Heart left ventricle (tissue), 16 donors: ENCODE results near the gene SPI1. TPM values are rescaled to one million over a fixed set of nuclear protein-coding genes. Genes with fewer than 3 reads are reported as not detected.

Source experiments
- ATAC-seq, 4 donors: fragments of 200-7000 bp; cut with Tn5 transposase; one replicate each; pipeline ENCODE4 v1.9.1; 2020 to 2022; ENCODE audit warnings: moderate library complexity in 4 of 4, mild to moderate bottlenecking in 3 of 4, moderate number of reproducible peaks in 1 of 4
- DNase-seq, 5 donors: peaks; one replicate each; pipeline ENCODE4 v3.0.0-alpha.2; 2020
- H3K27ac ChIP-seq, 12 donors: fragments of 200-600 bp; sonication (generic) in 4 of 12; one replicate each; pipeline versions ENCODE4 v1.5.0 to v1.8.0; 2016 to 2022; ENCODE audit warnings: mild to moderate bottlenecking in 2 of 12
- H3K27me3 ChIP-seq, 9 donors: fragments of 200-600 bp; sonication (generic) in 2 of 9; one replicate each; pipeline versions ENCODE4 v1.5.1 to v1.8.0; 2016 to 2022; ENCODE audit warnings: mild to moderate bottlenecking in 3 of 9
- H3K36me3 ChIP-seq, 9 donors: fragments of 200-600 bp; sonication (generic) in 2 of 9; one replicate each; pipeline versions ENCODE4 v1.5.0 to v1.8.0; 2018 to 2022; ENCODE audit warnings: mild to moderate bottlenecking in 2 of 9
- H3K4me1 ChIP-seq, 12 donors: fragments of 200-600 bp; sonication (generic) in 4 of 12; one replicate each; pipeline versions ENCODE4 v1.5.0 to v1.8.0; 2016 to 2022; ENCODE audit warnings: mild to moderate bottlenecking in 3 of 12
- H3K4me3 ChIP-seq, 12 donors: fragments of 200-600 bp; sonication (generic) in 4 of 12; one replicate each; pipeline versions ENCODE4 v1.5.0 to v1.8.0; 2017 to 2022; ENCODE audit warnings: mild to moderate bottlenecking in 9 of 12, moderate library complexity in 4 of 12
- H3K9me3 ChIP-seq, 12 donors: fragments of 200-600 bp; sonication (generic) in 4 of 12; one replicate each; pipeline versions ENCODE4 v1.5.0 to v1.8.0; 2016 to 2022; ENCODE audit warnings: mild to moderate bottlenecking in 1 of 12
- CTCF ChIP-seq, 12 donors: fragments of 200-600 bp; sonication (generic) in 4 of 12; IDR thresholded peaks; one replicate each; pipeline versions ENCODE4 v1.5.0 to v1.8.0; 2018 to 2022; ENCODE audit warnings: antibody characterized with exemption in 12 of 12, mild to moderate bottlenecking in 5 of 12
- POLR2A ChIP-seq, 2 donors: fragments of 450-650 bp; IDR thresholded peaks; one replicate each; pipeline ENCODE4 v1.6.1; 2017; ENCODE audit warnings: antibody characterized with exemption in 2 of 2, mild to moderate bottlenecking in 2 of 2, moderate library complexity in 2 of 2
- WGBS, 4 donors: extraction: QIAGEN DNeasy Blood & Tissue Kit in 2 of 4; methylation state at CpG; one replicate each; pipeline versions ENCODE4 v1.1.5 to v1.1.7; 2013 to 2018; 5-methylcytosine and 5-hydroxymethylcytosine counted together
- intact Hi-C, 10 donors: fragments of 100-400 bp; cut with DNase I; formaldehyde crosslinking; loops; one replicate each; pipeline versions ENCODE4 v1.11.1 to v1.14.2; 2022
- polyA plus RNA-seq, 2 donors: library from polyadenylated mRNA; stranded (reverse); fragments of 200-250 nt; gene quantifications; one replicate each; pipeline ENCODE4 v1.2.3, GENCODE V29; 2013
- total RNA-seq, 9 donors: library from RNA; depleted of rRNA in 2 of 9; stranded (reverse); fragments of >200 nt in 2 of 9; fragmentation: NEBNext Ultra II Directional in 3 of 9; extraction: Animal tissue kit (Norgen Biotek cat#: 25700) in 3 of 9; gene quantifications; one replicate each; pipeline versions ENCODE4 v1.1.0 to v1.2.4, GENCODE V29; 2016 to 2023
- donor health status: ischemic (EF 13 %, LVEDD 7.1; RV severe dilation, severe dysfunction).
- donor health status: healthy with polysubstance abuse.
- donor health status: DM: no; HTN: yes; CAD: no.
- donor health status: DM: no; HTN: no; CAD: no.
- donor health status: ischemic (EF 25% LVEDD 6.9; RV normal size, moderate dysfunction).
- donor health status: ischemic (EF 25% LVEDD 5.7; RV mildly dilated, moderate dysfunction).
- donor health status: healthy.
- donor health status: DM: yes; HTN: yes; CAD: no.
- donor health status: ischemic (EF 35%, LVEDD 5.7; RV mildly dilated, moderate dysfunction).
- donor health status: nonischemic (EF 11% LVEDD 7.7; RV severe dilation, severe dysfunction).
- donor health status: DM: yes; HTN: yes; CAD: no.
- donor health status: PGD.
- donor health status: ischemic (EF 29% LVEDD 5.4; RV normal size, mild dysfunction).
- donor health status: nonischemic (EF 23%, LVEDD 6.1; RV moderate dilation, normal function).

SPI1 gene
- total and polyA plus RNA-seq, 11 donors, result 2.8 to 78.9 (median 8.1) TPM

GRCh38 chr11:47394322-47395222 lies 16.2 kb upstream of the SPI1 start:
- DNase-seq (peak; percentile 62 to 89 (median 73)), ATAC-seq (peak in 3 of 4 donors; percentile 55 to 68 (median 57))
- H3K36me3 ChIP-seq, result no peaks in the 10 kb centered on the region
- no peaks in the 10 kb centered on the region for H3K9me3 ChIP-seq
- H3K4me3 ChIP-seq, result peak overlapping the region in 7 of 12 donors; percentile 5 to 51 (median 30)
- TF ChIP-seq POLR2A (IDR thresholded peaks at IDR 0.05) (peak in 1 of 2 donors; percentile 36), CTCF (IDR thresholded peaks at IDR 0.05) (no peak)
- WGBS, 4 donors, result 65 to 93% (median 73%) methylated on average over 14 to 39 of the region's 39 CpGs
- intact Hi-C loops, result loop anchor here in 1 of 10 donors (10.0 kb wide), 1 partner anchor 450 kb away; the partner anchor contains the start of gene NUP160
- H3K27ac ChIP-seq, result peak overlapping the region; percentile 70 to 97 (median 88)
- no peaks in the 10 kb centered on the region for H3K27me3 ChIP-seq
- H3K4me1 ChIP-seq, result peaks cover 0 to 67% (median 14%) of the 10 kb centered on the region in 12 donors

GRCh38 chr11:47394050-47394321 lies 15.6 kb upstream of the SPI1 start:
- no peak for TF ChIP-seq CTCF (IDR thresholded peaks at IDR 0.05)
- TF ChIP-seq POLR2A (IDR thresholded peaks at IDR 0.05), result no peak
- DNase-seq (peak in 1 of 5 donors; percentile 46), ATAC-seq (peak; percentile 18 to 39 (median 25))
- WGBS, 4 donors, result 81 to 92% (median 87%) methylated on average over 8 to 9 of the region's 9 CpGs
- Histone ChIP-seq H3K4me1 (peaks cover 0 to 71% (median 13%) of the 10 kb centered on the region in 12 donors), H3K27me3 (no peaks in the 10 kb centered on the region), H3K9me3 (no peaks in the 10 kb centered on the region), H3K36me3 (no peaks in the 10 kb centered on the region), H3K4me3 (peak overlapping the region in 5 of 12 donors; percentile 12 to 51 (median 30)), H3K27ac (peak overlapping the region; percentile 64 to 97 (median 88))
- intact Hi-C loops, result loop anchor here in 1 of 10 donors (10.0 kb wide), 1 partner anchor 451 kb away; the partner anchor contains the start of gene NUP160

- H3K4me1 ChIP-seq, result peaks cover 0 to 77% (median 13%) of the 10 kb centered on the region in 12 donors
- TF ChIP-seq POLR2A (IDR thresholded peaks at IDR 0.05), result no peak
- no peak for TF ChIP-seq CTCF (IDR thresholded peaks at IDR 0.05)
- H3K4me3 ChIP-seq, result peak overlapping the region in 2 of 12 donors; percentile 33 to 51
- intact Hi-C loops, result loop anchor here in 1 of 10 donors (10.0 kb wide), 1 partner anchor 451 kb away; the partner anchor contains the start of gene NUP160
- H3K27ac ChIP-seq, result peak overlapping the region; percentile 18 to 97 (median 82)
- ATAC-seq (peak; percentile 35 to 61 (median 52)), DNase-seq (peak in 2 of 5 donors; percentile 62 to 73)
- H3K36me3 ChIP-seq, result no peaks in the 10 kb centered on the region
- no peaks in the 10 kb centered on the region for H3K9me3 ChIP-seq
- WGBS, 4 donors, result 76 to 81% (median 77%) methylated on average over 16 to 20 of the region's 20 CpGs
- no peaks in the 10 kb centered on the region for H3K27me3 ChIP-seq
Observed at GRCh38 chr11:47393163-47394049, 15.1 kb upstream of the SPI1 start.
